Adrenal gland (tissue), 5 donors: ENCODE results near the gene CDYL2.

Source experiments
- CTCF ChIP-seq, 6 experiments: fragments of 450-650 bp in 4 of 6; fragments of 200-600 bp in 2 of 6; sonication (generic) in 1 of 6; IDR thresholded peaks; 1 replicate in 5 of 6; 2 replicates in 1 of 6; pipeline versions ENCODE4 v1.5.1 to v1.8.0; 2016 to 2021; ENCODE audit warnings: antibody characterized with exemption in 6 of 6, mild to moderate bottlenecking in 2 of 6, moderate library complexity in 1 of 6
- POLR2A ChIP-seq, 2 donors: fragments of 450-650 bp; IDR thresholded peaks; one replicate each; pipeline ENCODE4 v1.6.1; 2017; ENCODE audit warnings: antibody characterized with exemption in 2 of 2, mild to moderate bottlenecking in 2 of 2, moderate library complexity in 1 of 2
- donor health status: DM: no; HTN: no; CAD: no.

- TF ChIP-seq CTCF (IDR thresholded peaks at IDR 0.05), result no peak
- no peak for TF ChIP-seq POLR2A (IDR thresholded peaks at IDR 0.05)
These were observed 12.0 kb upstream of the CDYL2 start for GRCh38 chr16:80816356-80816755.
